GM21515 (cell line): ENCODE results near the gene NMS.
"Not testable (repeated sequence)": the region's sequence is repeated elsewhere in the genome, so short reads cannot be mapped to it uniquely, and the experiment has no call there.

ENCODE experiments used
- ATAC-seq: cut with Tn5 transposase; IDR thresholded peaks from one replicate; pipeline ENCODE4 v1.9.1; 2021; ENCODE audit not compliant: unreplicated experiment

The NMS gene, protein sequence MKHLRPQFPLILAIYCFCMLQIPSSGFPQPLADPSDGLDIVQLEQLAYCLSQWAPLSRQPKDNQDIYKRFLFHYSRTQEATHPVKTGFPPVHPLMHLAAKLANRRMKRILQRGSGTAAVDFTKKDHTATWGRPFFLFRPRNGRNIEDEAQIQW

DNA sequence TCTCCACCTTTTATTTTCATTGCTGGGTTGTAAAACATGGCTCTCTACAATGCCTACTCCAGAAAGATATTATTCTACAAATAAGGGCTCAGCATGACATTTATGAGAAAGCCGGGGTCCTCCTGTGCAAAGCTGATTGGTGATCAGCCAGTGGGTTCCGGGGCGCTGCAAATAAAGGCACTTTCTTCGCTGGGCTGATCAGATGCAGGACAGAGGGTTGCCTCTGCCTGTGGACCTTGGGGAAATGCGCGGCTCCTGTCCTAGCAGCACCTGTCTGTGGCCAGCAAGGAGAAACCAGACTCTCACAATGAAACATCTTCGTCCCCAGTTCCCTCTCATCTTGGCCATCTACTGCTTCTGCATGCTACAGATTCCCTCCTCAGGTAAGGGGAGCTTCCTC is at the start of gene NMS:
Gene NMS (plus strand): TSS at position 301 of the 400 bp plus-strand sequence. CDS start 7 bp downstream, at position 308.
- no peak for ATAC-seq

DNA sequence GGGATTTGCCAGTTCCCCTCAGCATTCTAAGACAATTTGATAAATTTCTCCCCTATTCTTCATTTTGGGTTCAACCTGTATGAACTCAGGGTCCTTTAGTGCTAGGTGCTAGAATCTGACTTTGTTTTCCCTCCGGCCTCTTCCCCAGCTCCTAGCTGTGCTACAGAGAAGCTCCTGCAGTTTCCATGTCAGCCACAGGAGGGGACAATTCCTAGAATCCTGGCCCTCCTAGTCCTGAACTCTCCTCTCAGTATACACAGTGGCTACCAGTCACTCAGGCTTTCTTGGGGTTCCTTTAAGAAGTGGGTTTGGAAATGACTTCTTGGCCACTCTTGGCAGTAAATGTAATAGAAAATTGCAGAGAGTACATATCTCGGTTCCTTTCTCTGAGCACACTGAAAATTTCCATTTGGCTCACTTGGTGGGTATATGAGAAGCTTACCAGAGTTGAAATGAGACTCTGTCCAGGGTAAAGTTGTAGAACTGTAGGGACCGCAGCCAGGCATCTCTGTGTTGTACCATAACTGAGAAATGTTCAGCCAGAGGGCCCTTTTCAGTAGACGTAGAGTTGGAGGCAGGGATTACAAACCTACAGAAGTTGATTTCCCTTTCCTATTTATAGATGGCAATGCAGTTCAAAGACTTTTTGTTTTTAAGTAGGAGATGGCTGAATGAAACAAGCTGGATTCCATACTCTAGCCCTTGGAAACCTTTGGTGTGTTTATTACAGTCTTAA is 47.8 kb upstream of the NMS start:
- ATAC-seq: no peak

DNA sequence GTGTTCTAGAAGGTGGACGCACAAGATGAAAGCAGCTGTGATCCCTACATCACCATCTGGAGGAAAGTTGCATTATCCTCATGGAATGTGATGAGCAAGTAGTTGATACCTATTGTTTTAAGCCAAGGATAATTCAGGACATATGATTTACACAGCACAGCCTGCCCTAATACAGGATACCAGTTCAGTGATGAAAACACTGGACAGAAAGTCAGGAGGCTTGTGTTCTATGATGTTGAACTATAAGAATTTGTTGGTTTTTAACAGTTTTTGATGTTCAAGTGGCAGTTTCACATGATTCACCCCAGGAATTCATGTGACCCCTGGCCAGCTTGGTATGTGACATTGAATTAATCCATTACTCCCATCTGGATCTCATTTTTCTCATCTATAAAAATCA is 46.7 kb upstream of the NMS start:
- ATAC-seq: no peak

DNA sequence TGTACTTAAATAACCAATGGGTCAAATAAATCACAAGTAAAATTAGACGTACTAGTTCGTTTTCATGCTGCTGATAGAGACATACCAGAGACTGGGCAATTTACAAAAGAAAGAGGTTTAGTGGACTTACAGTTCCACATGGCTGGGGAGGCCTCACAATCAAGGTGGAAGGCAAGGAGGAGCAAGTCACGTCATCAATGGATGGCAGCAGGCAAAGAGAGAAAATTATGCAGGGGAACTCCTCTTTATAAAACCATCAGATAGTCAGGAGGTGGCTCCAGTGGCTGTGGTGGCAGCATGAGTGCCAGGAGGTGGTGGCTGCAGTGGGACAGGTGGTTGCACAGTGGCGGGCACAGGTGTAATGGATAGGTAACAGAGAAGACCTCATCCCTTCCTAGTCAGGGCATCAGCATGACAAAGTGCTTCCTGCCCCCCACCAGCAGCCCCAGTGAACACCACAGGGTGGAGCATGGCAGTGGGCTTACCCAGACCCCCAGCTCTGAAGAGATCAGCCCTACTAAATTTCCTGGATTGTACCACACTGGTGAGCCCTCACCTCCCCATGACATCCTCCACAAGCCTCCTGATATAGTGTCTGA is 45.9 kb upstream of the NMS start:
- ATAC-seq: no peak

DNA sequence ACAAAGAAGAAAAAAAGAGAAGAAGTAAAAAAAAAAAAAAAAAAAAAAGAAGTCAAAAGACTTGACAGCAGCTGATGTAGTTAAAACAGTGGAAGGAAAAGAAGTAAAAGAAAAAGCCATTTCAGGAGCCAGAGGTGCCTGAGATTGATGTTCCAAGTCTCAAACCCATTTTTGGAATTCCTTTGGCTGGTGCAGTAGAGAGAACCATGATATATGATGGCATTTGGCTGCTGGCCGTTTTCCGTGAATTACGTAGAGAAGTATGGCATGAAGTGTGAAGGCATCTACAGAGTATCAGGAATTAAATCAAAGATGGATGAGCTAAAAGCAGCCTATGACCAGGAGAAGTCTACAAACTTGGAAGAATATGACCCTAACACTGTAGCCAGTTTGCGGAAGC is 45.2 kb upstream of the NMS start:
- no peak for ATAC-seq

DNA sequence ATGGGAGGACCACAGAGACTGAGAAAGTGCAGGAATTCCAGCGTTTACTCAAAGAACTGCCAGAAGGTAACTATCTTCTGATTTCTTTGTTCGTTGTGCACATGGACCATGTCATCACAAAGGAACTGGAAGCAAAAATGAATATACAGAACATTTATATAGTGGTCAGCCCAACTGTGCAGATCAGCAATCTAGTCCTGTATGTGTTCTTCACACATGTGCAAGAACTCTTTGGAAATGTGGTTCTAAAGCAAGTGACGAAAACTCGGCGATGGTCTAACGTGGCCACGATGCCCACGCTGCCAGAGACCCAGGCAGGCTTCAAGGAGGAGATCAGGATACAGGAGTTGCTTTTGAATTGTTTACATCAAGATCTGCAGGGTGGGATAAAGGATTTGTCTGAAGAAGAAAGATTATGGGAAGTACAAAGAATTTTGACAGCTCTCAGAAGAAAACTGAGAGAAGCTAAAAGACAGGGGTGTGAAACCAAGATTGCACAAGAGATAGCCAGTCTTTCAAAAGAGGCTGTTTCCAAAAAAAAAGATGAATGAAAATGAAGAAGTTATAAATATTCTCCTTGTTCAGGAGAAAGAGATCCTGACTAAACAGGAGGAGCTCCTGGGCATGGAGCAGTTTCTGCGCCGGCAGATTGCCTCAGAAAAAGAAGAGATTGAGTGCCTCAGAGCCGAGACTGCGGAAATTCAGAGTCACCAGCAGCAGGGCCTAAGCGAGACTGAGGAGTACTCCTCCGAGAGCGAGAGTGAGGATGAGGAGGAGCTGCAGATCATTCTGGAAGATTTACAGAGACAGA is 44.5 kb upstream of the NMS start:
- no peak for ATAC-seq

DNA sequence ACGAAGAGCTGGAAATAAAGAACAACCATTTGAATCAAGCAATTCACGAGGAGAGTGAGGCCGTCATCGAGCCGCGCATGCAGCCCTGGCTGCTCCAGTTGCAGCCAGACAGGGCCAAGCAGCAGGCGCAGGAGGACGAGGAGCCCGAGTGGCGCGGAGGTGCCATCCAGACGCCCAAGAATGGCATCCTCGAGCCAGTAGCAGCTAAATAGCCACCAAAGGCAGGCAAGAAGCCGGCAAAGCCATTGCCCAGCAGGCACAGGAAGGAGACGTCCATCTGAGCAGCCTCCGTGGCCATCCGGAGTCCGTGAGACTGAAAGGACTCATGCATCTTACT is 43.9 kb upstream of the NMS start:
- ATAC-seq: no peak

DNA sequence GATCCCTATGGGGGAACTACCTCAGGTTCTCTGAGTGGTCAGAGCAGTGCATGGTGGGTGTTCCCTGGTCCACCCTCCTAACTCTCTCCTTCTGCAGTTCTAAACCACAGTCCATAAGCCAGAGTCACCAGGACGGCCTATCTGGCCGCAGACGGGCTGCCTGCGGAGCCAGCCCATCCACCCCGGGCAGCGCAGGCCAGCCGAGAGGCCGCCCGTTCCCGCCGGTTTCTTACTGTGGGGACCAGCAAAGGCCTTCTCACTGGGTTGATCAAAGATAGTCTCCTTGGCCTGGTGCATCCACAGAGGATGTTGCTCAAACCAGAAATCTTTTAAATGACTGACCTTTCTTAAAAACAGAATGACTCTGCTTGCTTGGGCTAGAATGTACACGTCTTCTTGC is 43.2 kb upstream of the NMS start:
- ATAC-seq: no peak

DNA sequence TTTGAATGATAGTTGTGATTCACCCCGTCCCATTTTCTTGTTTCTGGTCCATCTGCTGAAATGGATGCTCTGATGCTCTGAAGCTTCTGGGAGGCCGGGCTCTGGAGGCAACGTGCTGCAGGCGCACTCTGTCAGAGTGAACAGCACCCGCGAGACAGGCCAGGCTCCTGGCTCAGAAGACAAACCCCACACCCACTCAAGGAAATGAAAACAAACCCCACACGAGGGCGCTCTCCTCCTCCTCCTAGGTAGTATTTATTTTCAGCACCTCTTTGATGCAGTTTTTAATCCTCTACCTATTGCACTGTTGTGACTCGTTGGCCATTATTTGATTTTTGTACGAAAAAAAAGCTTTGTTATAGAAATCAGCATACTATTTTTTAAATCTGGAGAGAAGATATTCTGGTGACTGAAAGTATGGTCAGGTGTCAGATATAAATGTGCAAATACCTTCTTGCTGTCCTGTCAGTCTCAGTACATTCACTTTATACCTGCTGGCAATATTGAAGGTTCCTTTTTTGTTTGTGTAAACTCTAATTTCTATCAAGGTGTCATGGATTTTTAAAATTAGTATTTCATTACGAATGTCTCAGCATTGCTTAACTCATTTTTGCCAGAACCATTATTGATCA is 42.5 kb upstream of the NMS start:
- ATAC-seq: no peak

DNA sequence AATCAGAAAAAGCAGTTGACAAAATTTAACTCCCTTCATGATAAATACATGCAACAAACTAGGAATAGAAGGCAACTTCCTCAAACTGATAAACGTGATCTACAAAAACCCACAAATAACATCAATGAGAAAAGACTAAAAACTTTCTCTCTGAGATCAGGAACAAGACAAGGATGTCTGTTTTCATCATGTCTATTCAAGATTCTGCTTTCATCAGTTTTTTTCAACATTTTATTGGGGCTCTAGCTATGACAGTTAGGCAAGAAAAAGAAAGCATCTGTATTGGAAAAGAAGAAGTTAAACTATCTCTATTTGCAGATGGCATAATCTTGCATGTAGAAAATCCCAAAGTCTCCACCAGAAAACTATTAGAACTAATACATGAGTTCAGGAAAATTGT is 40.6 kb upstream of the NMS start:
- ATAC-seq: no peak

DNA sequence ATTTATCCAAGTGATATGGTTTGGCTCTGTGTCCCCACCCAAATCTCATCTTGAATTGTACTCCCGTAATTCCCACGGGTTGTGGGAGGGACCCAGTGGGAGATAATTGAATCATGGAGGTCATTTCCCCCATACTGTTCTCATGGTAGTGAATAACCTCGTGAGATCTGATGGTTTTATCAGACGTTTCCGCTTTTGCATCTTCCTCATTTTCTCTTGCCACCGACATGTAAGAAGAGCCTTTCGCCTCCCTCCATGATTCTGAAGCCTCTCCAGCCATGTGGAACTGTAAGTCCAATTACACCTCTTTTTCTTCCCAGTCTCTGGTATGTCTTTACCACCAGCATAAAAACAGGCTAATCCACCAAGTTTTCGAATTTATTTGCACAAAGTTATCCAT is 32.5 kb upstream of the NMS start:
- ATAC-seq: no peak

DNA sequence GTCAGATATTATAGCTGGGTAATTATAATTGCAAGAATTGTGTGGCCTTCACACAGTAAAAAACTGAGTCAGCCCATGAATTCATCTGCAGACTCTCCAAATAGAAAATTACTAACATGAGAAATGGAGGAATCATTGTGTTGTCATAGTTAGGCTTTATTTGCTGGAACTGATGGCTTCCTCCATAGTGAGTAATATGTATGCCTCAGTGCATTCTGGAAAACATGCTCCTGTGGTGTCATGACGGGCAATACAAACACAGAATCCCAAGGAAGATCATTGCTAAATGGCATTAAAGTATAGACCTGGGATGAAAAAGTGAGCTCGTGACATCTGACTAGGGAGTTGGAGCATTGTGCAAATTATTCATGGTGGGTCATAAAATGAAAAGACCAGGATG is 23.6 kb upstream of the NMS start:
- ATAC-seq: no peak

DNA sequence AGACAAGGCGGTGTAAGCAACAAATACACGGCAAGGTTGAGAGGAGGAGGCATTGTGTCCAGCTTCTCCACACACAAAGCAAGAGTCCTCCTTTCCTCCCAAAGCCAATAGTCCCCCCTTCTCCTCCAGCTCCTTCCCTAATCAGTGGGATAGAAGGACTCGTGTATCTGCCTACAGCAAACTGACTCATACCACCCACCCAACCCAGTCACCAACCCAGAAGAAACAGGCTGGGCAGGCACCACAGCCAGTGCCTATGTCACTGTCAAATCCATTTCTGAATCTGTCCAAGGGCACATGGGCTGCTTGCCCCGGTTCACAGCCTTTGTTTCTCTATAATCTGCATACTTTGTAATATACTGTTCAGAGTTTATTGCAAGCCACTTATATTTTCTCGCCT is 19.2 kb upstream of the NMS start:
- no peak for ATAC-seq

DNA sequence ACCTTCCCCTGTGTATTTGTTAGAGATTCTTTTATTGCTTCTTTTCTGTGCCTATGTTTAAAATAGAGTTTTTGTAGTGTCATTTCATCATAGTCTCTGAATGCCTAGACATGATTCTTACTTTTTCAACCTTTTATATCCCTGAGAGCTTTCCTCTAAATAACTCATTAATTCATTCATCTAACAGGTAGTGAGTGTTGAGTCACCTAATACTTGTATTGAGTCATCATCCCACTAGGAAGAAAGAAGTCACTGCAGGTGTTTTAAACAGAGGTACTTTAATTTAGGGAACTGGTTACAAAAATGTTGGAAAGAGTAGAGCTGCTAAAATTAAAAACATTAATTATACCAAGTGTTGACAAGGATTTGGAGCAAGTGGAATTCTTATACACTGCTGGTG is 18.5 kb upstream of the NMS start:
- ATAC-seq: no peak

DNA sequence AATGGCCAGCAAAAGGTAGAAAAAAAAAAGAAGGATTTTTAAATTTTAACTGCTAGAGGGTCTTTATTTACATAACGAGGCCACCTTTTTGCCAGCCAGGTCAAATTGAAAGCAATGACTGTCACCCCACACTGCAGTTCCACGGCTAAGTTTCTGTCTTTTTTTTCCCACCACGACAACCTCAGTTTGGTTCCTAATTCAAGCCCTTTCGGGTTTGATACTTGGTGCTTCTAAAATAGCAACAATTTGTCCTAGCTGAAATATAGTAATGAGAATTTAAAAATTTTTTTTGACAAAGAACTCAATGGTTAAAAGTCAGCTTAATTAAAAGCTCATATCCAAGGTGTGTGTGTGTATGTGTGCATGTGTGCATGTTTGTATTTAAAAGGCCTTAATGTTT is 16.4 kb upstream of the NMS start:
- no peak for ATAC-seq

DNA sequence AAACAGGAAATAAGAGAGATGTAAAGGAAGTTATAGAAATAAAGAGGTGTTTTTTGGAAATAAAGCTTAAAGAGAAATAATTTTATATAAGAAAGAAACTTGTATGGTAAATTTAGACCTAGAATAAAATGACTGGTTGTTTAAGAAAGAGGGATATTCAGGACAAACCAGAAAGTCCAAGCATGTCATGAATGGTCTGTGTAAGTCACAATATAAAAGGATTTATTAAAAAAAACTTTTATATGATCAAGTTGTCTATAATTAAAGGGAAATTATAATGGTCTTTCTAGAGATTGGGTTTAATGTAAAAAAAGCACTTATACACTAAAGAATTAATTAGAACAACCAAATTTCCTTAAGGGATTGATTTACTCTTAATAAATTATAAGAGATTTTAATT is 13.9 kb upstream of the NMS start:
- not testable (repeated sequence) for ATAC-seq

DNA sequence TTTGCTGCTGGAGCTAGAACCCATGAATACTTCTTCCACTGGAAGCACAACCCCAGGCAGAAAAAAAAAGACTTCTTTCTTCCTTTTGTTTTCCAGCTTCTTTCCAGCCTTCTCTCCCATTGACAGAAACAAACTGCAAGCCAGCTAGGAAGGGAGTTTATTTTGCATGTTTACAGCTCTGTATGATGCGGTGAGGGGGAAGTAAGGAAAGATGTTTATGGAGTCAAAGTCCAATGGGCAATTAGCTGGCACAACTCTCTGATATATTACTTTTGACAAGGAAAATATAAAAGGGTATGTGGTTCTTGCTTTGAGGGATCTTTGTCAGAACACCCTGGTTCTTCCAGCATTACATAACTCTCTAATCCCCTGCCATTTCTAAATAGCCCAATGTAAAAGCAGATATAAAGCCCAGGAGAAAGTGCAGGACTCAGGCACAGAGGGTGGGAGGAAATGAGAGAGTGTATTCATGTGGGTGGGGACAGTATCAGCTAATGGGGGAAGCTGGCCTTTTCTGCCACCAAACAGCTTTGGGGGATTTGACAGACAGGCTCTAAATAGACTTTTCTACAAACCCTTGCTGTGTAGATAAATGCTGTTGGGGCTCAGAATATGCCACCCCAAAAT is 9.3 kb upstream of the NMS start:
- no peak for ATAC-seq

DNA sequence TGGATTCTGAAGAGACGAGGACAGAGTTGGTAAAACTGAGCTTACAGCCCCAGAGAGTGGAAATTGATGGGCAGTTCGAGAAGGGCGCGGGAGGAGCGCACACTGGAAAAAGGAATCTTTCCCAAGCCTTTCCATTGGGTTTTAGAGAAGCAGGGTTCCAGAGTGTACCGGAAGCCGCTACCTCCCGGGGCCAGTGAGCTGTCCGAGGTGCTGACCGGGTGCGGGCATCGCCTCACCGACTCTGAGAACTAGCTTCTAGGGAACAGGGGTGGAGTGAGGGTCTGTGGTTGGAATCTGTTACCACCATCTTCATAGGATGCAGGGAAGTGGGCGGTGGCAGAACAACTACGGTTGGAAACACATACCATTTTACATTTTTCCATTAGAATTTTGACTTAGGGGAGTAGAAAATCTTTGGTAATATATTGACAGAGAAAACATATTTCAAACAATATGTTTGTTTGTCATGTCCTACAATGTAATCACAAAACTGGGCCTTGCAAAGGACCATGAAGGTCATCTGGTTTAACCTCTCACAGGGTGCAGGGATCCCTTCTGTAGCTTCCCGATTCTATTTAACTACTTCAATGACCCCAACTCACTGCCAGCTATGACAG is 724 bp downstream of the NMS start:
- ATAC-seq: no peak

DNA sequence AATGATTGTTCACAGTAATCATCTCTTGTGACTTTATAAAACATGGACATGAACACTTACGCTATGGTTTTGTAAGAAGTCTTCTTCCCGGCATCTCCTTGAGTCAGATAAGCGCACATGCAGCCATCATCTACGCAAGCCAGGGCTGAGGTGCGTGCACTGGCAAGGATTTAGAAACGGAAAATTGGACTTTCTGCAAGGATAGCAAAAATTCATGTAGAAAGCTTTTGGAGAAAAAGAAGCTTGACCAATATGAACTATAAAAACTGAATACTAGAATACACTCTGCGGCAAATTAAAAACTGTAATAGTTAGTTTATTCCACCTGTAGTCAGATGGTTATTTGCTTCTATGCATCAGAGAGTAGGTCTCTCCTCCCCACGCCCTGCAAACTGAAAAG is 6.3 kb downstream of the NMS start:
- no peak for ATAC-seq

DNA sequence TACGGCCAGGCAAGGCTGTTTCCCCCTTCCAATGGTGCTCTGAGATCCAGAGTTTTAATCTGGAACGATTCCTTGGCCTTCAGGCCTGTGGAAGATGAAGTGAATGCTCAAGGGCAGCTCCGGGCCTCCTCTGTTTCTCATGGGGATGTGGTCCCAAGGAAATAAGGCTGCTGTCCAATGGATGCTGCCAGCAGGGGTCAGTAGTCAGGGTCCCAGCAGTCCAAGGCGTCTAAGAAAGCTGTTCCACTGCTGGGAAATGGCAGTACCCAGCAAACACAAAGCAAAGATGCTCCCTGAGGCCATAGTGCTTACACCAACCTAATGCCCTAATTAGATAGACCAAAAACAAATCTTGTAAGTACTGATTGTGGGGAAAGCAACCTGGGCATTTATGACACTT is 12.5 kb downstream of the NMS start:
- ATAC-seq: no peak

DNA sequence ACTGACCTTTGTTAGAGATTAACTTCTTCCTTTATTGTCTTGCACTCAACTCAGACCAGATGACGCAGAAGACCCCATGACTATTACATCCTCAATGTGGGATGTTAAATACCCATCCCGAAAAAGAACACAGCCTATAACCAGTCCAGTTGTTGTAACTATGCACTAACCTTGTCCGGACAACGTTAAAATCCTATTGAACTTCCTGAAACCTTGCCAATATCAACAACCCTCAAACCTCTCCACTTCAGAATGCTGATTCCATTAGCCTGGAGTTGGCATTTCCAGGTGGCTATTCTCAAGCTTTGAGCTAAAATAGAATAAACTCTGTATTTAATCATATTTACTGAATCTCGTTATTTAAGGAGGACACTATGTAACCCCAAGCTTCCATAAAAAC is 13.6 kb downstream of the NMS start:
- no peak for ATAC-seq
